PFSK-1 (cell line): ENCODE results near the gene STAT3.

Experiments
- FOXP2 ChIP-seq: optimal IDR thresholded peaks from 2 replicates; pipeline ENCODE3; 2011; ENCODE audit warnings: borderline replicate concordance, control low read depth, inconsistent platforms; ENCODE audit not compliant: insufficient read depth; ENCODE audit errors: extremely low read length, extremely low read depth
- POLR2AphosphoS5 ChIP-seq: IDR thresholded peaks from 2 replicates; pipeline ENCODE4 v1.6.1; 2012; ENCODE audit warnings: low read depth, mild to moderate bottlenecking, control low read depth, low read length, moderate library complexity
- REST ChIP-seq, 2 experiments: IDR thresholded peaks; 2 replicates each; pipeline versions ENCODE4 v1.6.1 to v1.8.0; 2011 to 2012; ENCODE audit warnings: low read depth in 2 of 2, low read length in 2 of 2, control low read depth in 1 of 2, inconsistent platforms in 1 of 2, mild to moderate bottlenecking in 1 of 2, moderate library complexity in 1 of 2; ENCODE audit not compliant: insufficient read depth in 1 of 2
- SIN3A ChIP-seq: IDR thresholded peaks from 2 replicates; pipeline ENCODE4 v1.6.1; 2012; ENCODE audit warnings: mild to moderate bottlenecking, low read length, moderate library complexity, borderline replicate concordance; ENCODE audit not compliant: insufficient read depth
- TAF1 ChIP-seq: IDR thresholded peaks from 2 replicates; pipeline ENCODE4 v1.6.1; 2012; ENCODE audit warnings: low read length, control low read depth, borderline replicate concordance; ENCODE audit not compliant: insufficient read depth

STAT3 gene

GRCh38 chr17:42322382-42323267, 65.6 kb downstream of the STAT3 start:
- TF ChIP-seq SIN3A (no peak), FOXP2 (no peak), POLR2AphosphoS5 (no peak), TAF1 (no peak), REST (IDR thresholded peaks at IDR 0.05; ENCODE audit: insufficient read depth in 1 of 2, low read depth in 2 of 2, low read length in 2 of 2) (no peak)

- no peak for TF ChIP-seq FOXP2
These were observed 66.7 kb downstream of the STAT3 start for GRCh38 chr17:42321555-42321954.

- TF ChIP-seq POLR2AphosphoS5 (no peak), FOXP2 (no peak), SIN3A (no peak), REST (IDR thresholded peaks at IDR 0.05; ENCODE audit: insufficient read depth in 1 of 2, low read depth in 2 of 2, low read length in 2 of 2) (no peak), TAF1 (no peak)
These were observed 70.9 kb downstream of the STAT3 start for GRCh38 chr17:42317266-42317845.

- TF ChIP-seq POLR2AphosphoS5, result no peak
- TF ChIP-seq REST (IDR thresholded peaks at IDR 0.05; ENCODE audit: insufficient read depth in 1 of 2, low read depth in 2 of 2, low read length in 2 of 2), result no peak
- no peak for TF ChIP-seq SIN3A
- TF ChIP-seq FOXP2, result no peak
- TF ChIP-seq TAF1, result no peak
These were observed 71.5 kb downstream of the STAT3 start for GRCh38 chr17:42316755-42317154.

GRCh38 chr17:42315402-42316156, 72.7 kb downstream of the STAT3 start:
- no peak for TF ChIP-seq REST (IDR thresholded peaks at IDR 0.05; ENCODE audit: insufficient read depth in 1 of 2, low read depth in 2 of 2, low read length in 2 of 2)
- TF ChIP-seq POLR2AphosphoS5, result no peak
- no peak for TF ChIP-seq SIN3A
- no peak for TF ChIP-seq FOXP2
- TF ChIP-seq TAF1, result no peak
